Gastroesophageal sphincter (tissue), 4 donors: ENCODE data around the gene P3H3. TPM values are rescaled to one million over a fixed set of nuclear protein-coding genes. Genes with fewer than 3 reads are reported as not detected.
"Not testable (repeated sequence)": the region's sequence is repeated elsewhere in the genome, so short reads cannot be mapped to it uniquely, and the experiment has no call there.

Experiments used
- ATAC-seq: fragments of 150-250 bp; one replicate; pipeline ENCODE4 v1.9.1; 2016; ENCODE audit warnings: mild to moderate bottlenecking, moderate library complexity
- H3K27ac ChIP-seq, 4 donors: fragments of 200-600 bp; sonication (generic) in 3 of 4; 1 replicate in 3 of 4; 2 replicates in 1 of 4; pipeline ENCODE4 v1.5.1; 2016 to 2019
- H3K27me3 ChIP-seq: fragments of 200-600 bp; sonication (generic); one replicate; pipeline ENCODE4 v1.5.1; 2019
- H3K36me3 ChIP-seq, 2 donors: fragments of 200-600 bp; sonication (generic); one replicate each; pipeline ENCODE4 v1.5.1; 2019; ENCODE audit warnings: control low read depth in 1 of 2
- H3K4me1 ChIP-seq, 3 donors: fragments of 200-600 bp; sonication (generic); 1 replicate in 2 of 3; 2 replicates in 1 of 3; pipeline ENCODE4 v1.5.1; 2016 to 2019; ENCODE audit warnings: control low read depth in 2 of 3
- H3K4me3 ChIP-seq, 2 donors: fragments of 200-600 bp; sonication (generic); one replicate each; pipeline ENCODE4 v1.5.1; 2019; ENCODE audit warnings: mild to moderate bottlenecking in 1 of 2, moderate library complexity in 1 of 2
- H3K9me3 ChIP-seq, 3 donors: fragments of 200-600 bp; sonication (generic); one replicate each; pipeline ENCODE4 v1.5.1; 2017 to 2019; ENCODE audit warnings: control low read depth in 2 of 3
- CTCF ChIP-seq, 4 experiments: fragments of 200-600 bp in 2 of 4; fragments of 450-650 bp in 2 of 4; sonication (generic) in 1 of 4; IDR thresholded peaks; one replicate each; pipeline ENCODE4 v1.5.1; 2017 to 2019; ENCODE audit warnings: antibody characterized with exemption in 4 of 4, mild to moderate bottlenecking in 2 of 4, moderate library complexity in 2 of 4
- EP300 ChIP-seq: sonication (generic); formaldehyde crosslinking; IDR thresholded peaks from one replicate; pipeline ENCODE4 v1.6.1; 2017; ENCODE audit warnings: antibody characterized with exemption, mild to moderate bottlenecking
- POLR2A ChIP-seq, 2 donors: fragments of 450-650 bp; IDR thresholded peaks; one replicate each; pipeline ENCODE4 v1.6.1; 2017; ENCODE audit warnings: antibody characterized with exemption in 2 of 2, mild to moderate bottlenecking in 2 of 2, moderate library complexity in 1 of 2
- POLR2AphosphoS5 ChIP-seq: sonication (generic); formaldehyde crosslinking; IDR thresholded peaks from one replicate; pipeline ENCODE4 v1.6.1; 2017; ENCODE audit warnings: antibody characterized with exemption
- WGBS, 2 donors: methylation state at CpG; one replicate each; pipeline ENCODE4 v1.1.5; 2018; ENCODE audit warnings: low coverage in 1 of 2; 5-methylcytosine and 5-hydroxymethylcytosine counted together
- total RNA-seq, 4 donors: library from RNA; depleted of rRNA; stranded (reverse); fragments of >200 nt; gene quantifications; one replicate each; pipeline ENCODE4 v1.1.0, GENCODE V29; 2016

The P3H3 gene
- total RNA-seq, 4 donors from 2014 or later: 17.3 to 28.3 (median 23.0) TPM

- no peak overlapping the region for H3K27ac ChIP-seq
- H3K4me3 ChIP-seq: no peak overlapping the region
- TF ChIP-seq EP300 (no peak), POLR2A (IDR thresholded peaks at IDR 0.05) (no peak), CTCF (IDR thresholded peaks at IDR 0.05) (no peak), POLR2AphosphoS5 (no peak)
- no peak for ATAC-seq
- peaks cover 0 to 84% of the 10 kb centered on the region in 2 donors for H3K36me3 ChIP-seq
- no peaks in the 10 kb centered on the region for H3K27me3 ChIP-seq
- H3K9me3 ChIP-seq: no peaks in the 10 kb centered on the region
- 80 to 86% methylated on average over 6 to 8 of the region's 11 CpGs for WGBS, 2 donors
- peaks cover 0 to 10% (median 4%) of the 10 kb centered on the region in 3 donors for H3K4me1 ChIP-seq
These were observed 34.8 kb downstream of the P3H3 start for GRCh38 chr12:6863033-6863432.

GRCh38 chr12:6863586-6864321, 35.5 kb downstream of the P3H3 start:
- WGBS, 2 donors: 70% methylated on average over 3 of the region's 16 CpGs; no CpG with 5 or more reads in 1 of the 2 donors

GRCh38 chr12:6865307-6865706, 37.1 kb downstream of the P3H3 start:
- not testable (repeated sequence) for H3K4me3 ChIP-seq, H3K27ac ChIP-seq, H3K9me3 ChIP-seq, H3K27me3 ChIP-seq, ATAC-seq
- H3K36me3 ChIP-seq: peaks cover 0 to 77% of the 10 kb centered on the region in 2 donors
- H3K4me1 ChIP-seq: peaks cover 0 to 33% (median 23%) of the 10 kb centered on the region in 3 donors
- 92 to 96% methylated on average over 3 to 5 of the region's 5 CpGs for WGBS, 2 donors

More at GRCh38 chr12:6863586-6864321, 35.5 kb downstream of the P3H3 start:
- Histone ChIP-seq H3K4me1 (peaks cover 0 to 17% (median 10%) of the 10 kb centered on the region in 3 donors), H3K27ac (no peak overlapping the region), H3K36me3 (peaks cover 0 to 77% of the 10 kb centered on the region in 2 donors), H3K9me3 (no peaks in the 10 kb centered on the region), H3K27me3 (no peaks in the 10 kb centered on the region), H3K4me3 (no peak overlapping the region)
- no peak for TF ChIP-seq CTCF (IDR thresholded peaks at IDR 0.05)
- TF ChIP-seq POLR2AphosphoS5: no peak
- no peak for TF ChIP-seq EP300
- TF ChIP-seq POLR2A (IDR thresholded peaks at IDR 0.05): no peak
- ATAC-seq: no peak

GRCh38 chr12:6866163-6866919, 38.1 kb downstream of the P3H3 start:
- no peak for ATAC-seq
- no peaks in the 10 kb centered on the region for H3K9me3 ChIP-seq
- H3K27ac ChIP-seq: peak overlapping the region; percentile 86 to 99 (median 98)
- 55 to 56% methylated on average over 5 of the region's 19 CpGs for WGBS, 2 donors
- peaks cover 0 to 77% of the 10 kb centered on the region in 2 donors for H3K36me3 ChIP-seq
- peaks cover 0 to 43% (median 27%) of the 10 kb centered on the region in 3 donors for H3K4me1 ChIP-seq
- no peak for TF ChIP-seq CTCF (IDR thresholded peaks at IDR 0.05)
- no peak for TF ChIP-seq EP300
- TF ChIP-seq POLR2A (IDR thresholded peaks at IDR 0.05): no peak
- TF ChIP-seq POLR2AphosphoS5: no peak
- H3K4me3 ChIP-seq: peak overlapping the region; percentile 64 to 99
- H3K27me3 ChIP-seq: no peaks in the 10 kb centered on the region

- peak; percentile 28 for ATAC-seq
- peaks cover 0 to 49% (median 33%) of the 10 kb centered on the region in 3 donors for H3K4me1 ChIP-seq
- peak in 1 of 4 experiments; percentile 12 for TF ChIP-seq CTCF (IDR thresholded peaks at IDR 0.05)
- TF ChIP-seq EP300: no peak
- peaks cover 0 to 73% of the 10 kb centered on the region in 2 donors for H3K36me3 ChIP-seq
- H3K4me3 ChIP-seq: peak overlapping the region; percentile 64 to 99
- WGBS, 2 donors: 0% methylated on average over 1 of the region's 33 CpGs; no CpG with 5 or more reads in 1 of the 2 donors
- H3K27me3 ChIP-seq: no peaks in the 10 kb centered on the region
- no peaks in the 10 kb centered on the region for H3K9me3 ChIP-seq
- peak overlapping the region; percentile 86 to 99 (median 98) for H3K27ac ChIP-seq
These were observed 38.8 kb downstream of the P3H3 start for GRCh38 chr12:6866920-6867412.
